Measurements from ENCODE around the gene HTR7. TPM values are rescaled to one million over a fixed set of nuclear protein-coding genes. Genes with fewer than 3 reads are reported as not detected.

HTR7 gene
- total RNA-seq, 1 experiment from 2014 or later = 0.33 TPM

- Histone ChIP-seq H3K9me3 (ENCODE audit: control insufficient read depth, insufficient read depth, low read depth, low read length) (no peaks in the 10 kb centered on the region), H3K27me3 (ENCODE audit: control insufficient read depth, insufficient read depth, low read length) (no peaks in the 10 kb centered on the region), H3K27ac (ENCODE audit: low read length) (no peak overlapping the region), H3K36me3 (ENCODE audit: control insufficient read depth, insufficient read depth, low read length) (no peaks in the 10 kb centered on the region), H3K4me3 (ENCODE audit: low read depth in 2 of 2, low read length in 2 of 2) (no peak overlapping the region), H3K4me1 (ENCODE audit: control insufficient read depth, insufficient read depth, low read length) (no peaks in the 10 kb centered on the region)
- intact Hi-C loops (cut with micrococcal nuclease; ENCODE audit: unreplicated experiment) (no loop called here), in situ Hi-C loops (cut with HindIII; ENCODE audit: low pct_unique_long_range_greater_than_20kb, low sequenced_read_pairs) (no loop called here)
- BruUV-seq (replicated peaks) = no TSS peak
- DNase-seq (ENCODE audit: low read depth, low spot score) (no peak), ATAC-seq (no peak)
- ChIA-PET POLR2A (no interaction called here), CTCF (no interaction called here)
- TF ChIP-seq REST (IDR thresholded peaks at IDR 0.05; ENCODE audit: insufficient read depth in 1 of 2, low read depth in 2 of 2, low read length in 1 of 2) (no peak), TCF7L2 (IDR thresholded peaks at IDR 0.05; ENCODE audit: low read depth, low read length) (no peak), SIN3A (IDR thresholded peaks at IDR 0.05; ENCODE audit: borderline replicate concordance, insufficient read depth, low read depth, low read length) (no peak), POLR2AphosphoS5 (IDR thresholded peaks at IDR 0.05; ENCODE audit: low read depth, low read length) (no peak), CTCF (IDR thresholded peaks at IDR 0.05) (no peak)
Measured at GRCh38 chr10:90709727-90710126, 148.1 kb downstream of the HTR7 start.

DNA sequence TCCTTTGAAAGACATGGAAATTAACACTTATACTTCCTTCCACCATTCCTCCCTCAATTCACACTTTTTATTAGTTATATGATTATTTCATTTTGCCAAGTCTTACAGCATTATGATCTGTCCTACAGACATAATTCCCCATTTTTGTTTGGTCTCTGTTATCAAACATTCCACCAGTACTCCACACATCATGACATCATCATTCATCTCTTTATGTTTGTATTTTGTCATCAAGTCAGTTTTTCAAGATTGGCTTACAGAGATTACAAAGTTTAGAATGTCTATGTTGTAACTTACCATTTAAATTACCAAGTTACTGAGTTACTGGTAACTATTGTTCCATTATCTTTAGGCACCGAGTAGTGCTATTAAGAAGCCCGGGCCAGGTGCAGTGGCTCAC is 150.2 kb downstream of the HTR7 start:
- ChIA-PET POLR2A (no interaction called here), CTCF (no interaction called here)
- H3K27me3 ChIP-seq (ENCODE audit: control insufficient read depth, insufficient read depth, low read length) = no peaks in the 10 kb centered on the region
- intact Hi-C loops (cut with micrococcal nuclease; ENCODE audit: unreplicated experiment) = no loop called here
- H3K4me3 ChIP-seq (ENCODE audit: low read depth in 2 of 2, low read length in 2 of 2) = no peak overlapping the region
- in situ Hi-C loops (cut with HindIII; ENCODE audit: low pct_unique_long_range_greater_than_20kb, low sequenced_read_pairs) = no loop called here
- no peak for DNase-seq (ENCODE audit: low read depth, low spot score)
- H3K9me3 ChIP-seq (ENCODE audit: control insufficient read depth, insufficient read depth, low read depth, low read length) = no peaks in the 10 kb centered on the region
- no peak overlapping the region for H3K27ac ChIP-seq (ENCODE audit: low read length)
- no peaks in the 10 kb centered on the region for H3K4me1 ChIP-seq (ENCODE audit: control insufficient read depth, insufficient read depth, low read length)
- no TSS peak for BruUV-seq (replicated peaks)
- no peak for TF ChIP-seq POLR2AphosphoS5 (IDR thresholded peaks at IDR 0.05; ENCODE audit: low read depth, low read length)
- TF ChIP-seq SIN3A (IDR thresholded peaks at IDR 0.05; ENCODE audit: borderline replicate concordance, insufficient read depth, low read depth, low read length) = no peak
- no peak for TF ChIP-seq REST (IDR thresholded peaks at IDR 0.05; ENCODE audit: insufficient read depth in 1 of 2, low read depth in 2 of 2, low read length in 1 of 2)
- no peak for TF ChIP-seq CTCF (IDR thresholded peaks at IDR 0.05)
- no peak for TF ChIP-seq TCF7L2 (IDR thresholded peaks at IDR 0.05; ENCODE audit: low read depth, low read length)
- no peak for ATAC-seq
- no peaks in the 10 kb centered on the region for H3K36me3 ChIP-seq (ENCODE audit: control insufficient read depth, insufficient read depth, low read length)
